Liver (tissue), 9 donors: ENCODE measurements around the gene SQOR. TPM values are rescaled to one million over a fixed set of nuclear protein-coding genes. Genes with fewer than 3 reads are reported as not detected.

Source experiments
- DNase-seq: peaks from one replicate; pipeline ENCODE4 v3.0.0-alpha.2; 2017; ENCODE audit warnings: low spot score
- H3K27ac ChIP-seq, 2 donors: one replicate each; pipeline ENCODE4 v1.7.0; 2013; ENCODE audit warnings: inconsistent platforms in 2 of 2, low read length in 2 of 2, control low read depth in 1 of 2, low read depth in 1 of 2, mild to moderate bottlenecking in 1 of 2
- H3K27me3 ChIP-seq, 4 donors: one replicate each; pipeline versions ENCODE4 v1.6.1 to v1.7.0; 2013; ENCODE audit warnings: low read length in 3 of 4, inconsistent platforms in 1 of 4, mild to moderate bottlenecking in 1 of 4, moderate library complexity in 1 of 4; ENCODE audit not compliant: control insufficient read depth in 4 of 4, insufficient read depth in 4 of 4
- H3K36me3 ChIP-seq, 4 donors: one replicate each; pipeline versions ENCODE4 v1.6.1 to v1.7.0; 2013; ENCODE audit warnings: low read length in 3 of 4, mild to moderate bottlenecking in 3 of 4, low read depth in 1 of 4, moderate library complexity in 1 of 4; ENCODE audit not compliant: control insufficient read depth in 4 of 4, insufficient read depth in 3 of 4
- H3K4me1 ChIP-seq, 4 donors: one replicate each; pipeline versions ENCODE4 v1.6.1 to v1.7.0; 2013; ENCODE audit warnings: low read length in 3 of 4, mild to moderate bottlenecking in 3 of 4, moderate library complexity in 1 of 4; ENCODE audit not compliant: control insufficient read depth in 4 of 4, insufficient read depth in 4 of 4
- H3K4me3 ChIP-seq, 3 donors: one replicate each; pipeline versions ENCODE4 v1.6.1 to v1.7.0; 2013; ENCODE audit warnings: low read length in 3 of 3, control low read depth in 1 of 3, low read depth in 1 of 3, mild to moderate bottlenecking in 1 of 3
- H3K9ac ChIP-seq, 2 donors: one replicate each; pipeline ENCODE4 v1.7.0; 2013; ENCODE audit warnings: low read length in 2 of 2, mild to moderate bottlenecking in 2 of 2, moderate library complexity in 2 of 2, control low read depth in 1 of 2, low read depth in 1 of 2
- H3K9me3 ChIP-seq, 4 donors: one replicate each; pipeline versions ENCODE4 v1.6.1 to v1.7.0; 2013; ENCODE audit warnings: low read length in 3 of 4; ENCODE audit not compliant: control insufficient read depth in 4 of 4
- EGR1 ChIP-seq, 2 donors: IDR thresholded peaks; 2 replicates each; pipeline ENCODE4 v1.6.1; 2016 to 2018; ENCODE audit warnings: antibody characterized with exemption in 2 of 2, low read depth in 2 of 2
- FOXA2 ChIP-seq: IDR thresholded peaks from 2 replicates; pipeline ENCODE4 v1.6.1; 2016; ENCODE audit warnings: antibody characterized with exemption
- GABPA ChIP-seq, 2 donors: IDR thresholded peaks in 1 of 2; conservative IDR thresholded peaks in 1 of 2; 2 replicates each; pipeline ENCODE4 v1.6.1; 2016; ENCODE audit warnings: antibody characterized with exemption in 2 of 2, mild to moderate bottlenecking in 1 of 2, moderate library complexity in 1 of 2
- HNF4A ChIP-seq, 2 donors: conservative IDR thresholded peaks; 2 replicates each; pipeline ENCODE4 v1.6.1; 2016; ENCODE audit warnings: antibody characterized with exemption in 2 of 2, mild to moderate bottlenecking in 2 of 2
- HNF4G ChIP-seq: IDR thresholded peaks from 2 replicates; pipeline ENCODE4 v1.6.1; 2016; ENCODE audit warnings: antibody characterized with exemption
- JUND ChIP-seq, 2 donors: IDR thresholded peaks; 2 replicates each; pipeline ENCODE4 v1.6.1; 2016; ENCODE audit warnings: antibody characterized with exemption in 2 of 2
- NR2F2 ChIP-seq: IDR thresholded peaks from 2 replicates; pipeline ENCODE4 v1.6.1; 2016; ENCODE audit warnings: antibody characterized with exemption
- RAD21 ChIP-seq, 2 donors: IDR thresholded peaks; 2 replicates each; pipeline ENCODE4 v1.6.1; 2016; ENCODE audit warnings: antibody characterized with exemption in 2 of 2, mild to moderate bottlenecking in 2 of 2
- SP1 ChIP-seq: IDR thresholded peaks from 2 replicates; pipeline ENCODE4 v1.6.1; 2018; ENCODE audit warnings: antibody characterized with exemption, mild to moderate bottlenecking
- TAF1 ChIP-seq: conservative IDR thresholded peaks from 2 replicates; pipeline ENCODE4 v1.6.1; 2016; ENCODE audit warnings: antibody characterized with exemption, mild to moderate bottlenecking
- YY1 ChIP-seq: IDR thresholded peaks from 2 replicates; pipeline ENCODE4 v1.6.1; 2016; ENCODE audit warnings: antibody characterized with exemption, mild to moderate bottlenecking
- WGBS: extraction: QIAGEN DNeasy Blood & Tissue Kit; methylation state at CpG from one replicate; pipeline ENCODE4 v1.1.7; 2013; 5-methylcytosine and 5-hydroxymethylcytosine counted together
- polyA plus RNA-seq, 2 donors: library from polyadenylated mRNA; stranded (reverse) in 1 of 2; unstranded in 1 of 2; fragments of 200-250 nt in 1 of 2; fragments of >200 nt in 1 of 2; fragmentation: Nextera tagmentation in 1 of 2; extraction: Ambion mirVana in 1 of 2; gene quantifications; one replicate each; pipeline versions ENCODE4 v1.2.1 to v1.2.3, GENCODE V29; 2013 to 2015
- total RNA-seq, 2 donors: library from RNA; depleted of rRNA; stranded (reverse); fragments of >200 nt; gene quantifications; one replicate each; pipeline ENCODE4 v1.2.3, GENCODE V29; 2014
- TF ChIP-seq, protein P1 (sequence below): IDR thresholded peaks from 2 replicates; pipeline ENCODE4 v1.6.1; 2016; ENCODE audit warnings: antibody characterized with exemption
- TF ChIP-seq, protein P2 (sequence below): IDR thresholded peaks from 2 replicates; pipeline ENCODE4 v1.6.1; 2016; ENCODE audit warnings: antibody characterized with exemption, mild to moderate bottlenecking
- TF ChIP-seq, protein P3 (sequence below): fragments of 150-350 bp; IDR thresholded peaks from 2 replicates; pipeline ENCODE4 v1.5.1; 2017; ENCODE audit warnings: improper control_type of control experiment, low read depth, low read length; ENCODE audit not compliant: missing input control
- TF ChIP-seq, protein P4 (sequence below): IDR thresholded peaks from 2 replicates; pipeline ENCODE4 v1.6.1; 2016; ENCODE audit warnings: antibody characterized with exemption
- TF ChIP-seq, protein P5 (sequence below): IDR thresholded peaks from 2 replicates; pipeline ENCODE4 v1.6.1; 2016; ENCODE audit warnings: antibody characterized with exemption
- donor health status: healthy.
- donor health status: healthy.
- donor health status: healthy.
- donor health status: healthy.
- donor health status: healthy.

SQOR gene
- total and polyA plus RNA-seq, 4 donors: 29.6 to 41.7 (median 35.1) TPM

DNA sequence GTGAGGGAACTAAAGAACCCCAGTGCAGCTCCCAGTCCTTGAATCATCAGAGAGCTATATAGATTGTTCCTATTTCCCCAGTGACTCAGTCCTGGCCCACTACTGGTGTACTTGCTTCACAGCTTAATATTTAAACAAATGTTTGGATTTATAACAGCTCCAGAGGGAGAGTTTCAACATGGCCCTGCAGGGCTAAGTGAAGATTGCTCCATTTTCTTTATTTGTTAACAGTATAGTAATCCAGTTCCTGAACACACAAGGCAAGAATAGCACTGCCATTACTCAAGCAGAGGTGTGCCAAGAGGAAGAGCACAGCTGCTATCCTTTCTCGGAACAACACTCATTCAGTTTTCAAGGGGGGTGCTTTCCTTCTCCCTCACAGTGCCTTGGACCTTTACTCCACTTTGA is 6.5 kb downstream of the SQOR start (continued):
- TF ChIP-seq, protein P1, sequence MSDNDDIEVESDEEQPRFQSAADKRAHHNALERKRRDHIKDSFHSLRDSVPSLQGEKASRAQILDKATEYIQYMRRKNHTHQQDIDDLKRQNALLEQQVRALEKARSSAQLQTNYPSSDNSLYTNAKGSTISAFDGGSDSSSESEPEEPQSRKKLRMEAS: peak; percentile 88
- TF ChIP-seq GABPA (IDR thresholded peaks at IDR 0.05 in 1 of 2, conservative IDR thresholded peaks at IDR 0.05 in 1 of 2): peak in 1 of 2 donors; percentile 72
- peak; percentile 69 to 82 for TF ChIP-seq HNF4A (conservative IDR thresholded peaks at IDR 0.05)
- TF ChIP-seq FOXA2: peak; percentile 67
- peak in 1 of 2 donors; percentile 81 for TF ChIP-seq EGR1 (IDR thresholded peaks at IDR 0.05; ENCODE audit: low read depth in 2 of 2)
- peak; percentile 29 to 50 for TF ChIP-seq RAD21 (IDR thresholded peaks at IDR 0.05)
- TF ChIP-seq TAF1: no peak
- TF ChIP-seq HNF4G: no peak
- TF ChIP-seq JUND (IDR thresholded peaks at IDR 0.05): peak; percentile 82 to 96
- TF ChIP-seq, protein P2, sequence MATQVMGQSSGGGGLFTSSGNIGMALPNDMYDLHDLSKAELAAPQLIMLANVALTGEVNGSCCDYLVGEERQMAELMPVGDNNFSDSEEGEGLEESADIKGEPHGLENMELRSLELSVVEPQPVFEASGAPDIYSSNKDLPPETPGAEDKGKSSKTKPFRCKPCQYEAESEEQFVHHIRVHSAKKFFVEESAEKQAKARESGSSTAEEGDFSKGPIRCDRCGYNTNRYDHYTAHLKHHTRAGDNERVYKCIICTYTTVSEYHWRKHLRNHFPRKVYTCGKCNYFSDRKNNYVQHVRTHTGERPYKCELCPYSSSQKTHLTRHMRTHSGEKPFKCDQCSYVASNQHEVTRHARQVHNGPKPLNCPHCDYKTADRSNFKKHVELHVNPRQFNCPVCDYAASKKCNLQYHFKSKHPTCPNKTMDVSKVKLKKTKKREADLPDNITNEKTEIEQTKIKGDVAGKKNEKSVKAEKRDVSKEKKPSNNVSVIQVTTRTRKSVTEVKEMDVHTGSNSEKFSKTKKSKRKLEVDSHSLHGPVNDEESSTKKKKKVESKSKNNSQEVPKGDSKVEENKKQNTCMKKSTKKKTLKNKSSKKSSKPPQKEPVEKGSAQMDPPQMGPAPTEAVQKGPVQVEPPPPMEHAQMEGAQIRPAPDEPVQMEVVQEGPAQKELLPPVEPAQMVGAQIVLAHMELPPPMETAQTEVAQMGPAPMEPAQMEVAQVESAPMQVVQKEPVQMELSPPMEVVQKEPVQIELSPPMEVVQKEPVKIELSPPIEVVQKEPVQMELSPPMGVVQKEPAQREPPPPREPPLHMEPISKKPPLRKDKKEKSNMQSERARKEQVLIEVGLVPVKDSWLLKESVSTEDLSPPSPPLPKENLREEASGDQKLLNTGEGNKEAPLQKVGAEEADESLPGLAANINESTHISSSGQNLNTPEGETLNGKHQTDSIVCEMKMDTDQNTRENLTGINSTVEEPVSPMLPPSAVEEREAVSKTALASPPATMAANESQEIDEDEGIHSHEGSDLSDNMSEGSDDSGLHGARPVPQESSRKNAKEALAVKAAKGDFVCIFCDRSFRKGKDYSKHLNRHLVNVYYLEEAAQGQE: peak; percentile 68
- TF ChIP-seq SP1: peak; percentile 73

DNA sequence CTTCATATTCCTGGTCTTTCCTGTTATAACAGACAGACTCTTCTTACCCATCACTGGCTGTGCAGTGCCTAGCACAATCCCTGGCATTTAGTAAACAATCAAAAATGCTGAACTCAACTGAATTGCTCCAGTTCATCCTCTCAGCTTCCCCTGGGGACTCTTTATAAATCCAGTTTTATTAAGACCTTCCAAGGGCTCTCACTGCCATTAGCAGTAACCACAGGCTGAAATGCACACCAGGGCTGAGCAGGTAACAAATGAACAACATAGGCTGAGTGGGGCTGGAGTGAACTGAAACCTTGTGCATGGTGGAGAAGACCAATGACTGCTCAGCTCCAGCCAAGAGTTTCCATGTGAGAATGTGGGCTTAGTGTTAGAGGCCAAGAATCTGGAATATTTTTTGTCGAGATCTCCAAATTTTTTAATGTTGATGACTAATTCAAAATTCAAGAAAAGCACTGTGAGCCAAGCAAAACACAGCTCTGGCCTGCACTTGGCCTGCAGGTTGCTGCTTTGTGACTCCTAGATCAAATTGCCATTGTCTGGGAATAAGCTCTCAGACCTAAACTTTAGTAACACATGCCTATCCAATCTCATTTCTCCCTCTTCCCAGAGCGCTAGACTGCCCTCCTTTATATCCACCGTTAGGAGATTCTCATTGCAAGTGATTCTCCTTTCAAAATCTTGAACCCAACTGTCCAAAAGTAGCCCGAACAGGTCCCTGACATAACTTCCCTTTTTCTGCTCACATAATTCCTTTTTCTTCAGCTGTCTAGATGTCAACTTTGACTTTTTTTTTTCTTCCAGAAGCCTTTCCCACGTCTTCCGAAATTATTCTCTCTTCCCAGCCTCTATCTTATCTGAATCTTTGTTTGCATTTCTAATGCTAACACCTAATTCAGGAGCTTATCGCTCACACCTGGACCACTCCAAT is 7.4 kb downstream of the SQOR start:
- no peak for TF ChIP-seq HNF4A (conservative IDR thresholded peaks at IDR 0.05)
- no peak for TF ChIP-seq EGR1 (IDR thresholded peaks at IDR 0.05; ENCODE audit: low read depth in 2 of 2)
- TF ChIP-seq, protein P3, sequence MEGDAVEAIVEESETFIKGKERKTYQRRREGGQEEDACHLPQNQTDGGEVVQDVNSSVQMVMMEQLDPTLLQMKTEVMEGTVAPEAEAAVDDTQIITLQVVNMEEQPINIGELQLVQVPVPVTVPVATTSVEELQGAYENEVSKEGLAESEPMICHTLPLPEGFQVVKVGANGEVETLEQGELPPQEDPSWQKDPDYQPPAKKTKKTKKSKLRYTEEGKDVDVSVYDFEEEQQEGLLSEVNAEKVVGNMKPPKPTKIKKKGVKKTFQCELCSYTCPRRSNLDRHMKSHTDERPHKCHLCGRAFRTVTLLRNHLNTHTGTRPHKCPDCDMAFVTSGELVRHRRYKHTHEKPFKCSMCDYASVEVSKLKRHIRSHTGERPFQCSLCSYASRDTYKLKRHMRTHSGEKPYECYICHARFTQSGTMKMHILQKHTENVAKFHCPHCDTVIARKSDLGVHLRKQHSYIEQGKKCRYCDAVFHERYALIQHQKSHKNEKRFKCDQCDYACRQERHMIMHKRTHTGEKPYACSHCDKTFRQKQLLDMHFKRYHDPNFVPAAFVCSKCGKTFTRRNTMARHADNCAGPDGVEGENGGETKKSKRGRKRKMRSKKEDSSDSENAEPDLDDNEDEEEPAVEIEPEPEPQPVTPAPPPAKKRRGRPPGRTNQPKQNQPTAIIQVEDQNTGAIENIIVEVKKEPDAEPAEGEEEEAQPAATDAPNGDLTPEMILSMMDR: no peak
- DNase-seq: no peak
- no peaks in the 10 kb centered on the region for H3K36me3 ChIP-seq
- H3K27ac ChIP-seq: peak overlapping the region; percentile 74 to 96
- H3K27me3 ChIP-seq: no peaks in the 10 kb centered on the region
- H3K9ac ChIP-seq: no peak overlapping the region
- peaks cover 9 to 41% (median 17%) of the 10 kb centered on the region in 4 donors for H3K4me1 ChIP-seq
- no peak overlapping the region for H3K4me3 ChIP-seq
- WGBS: 57% methylated on average over 7 of the region's 7 CpGs
- H3K9me3 ChIP-seq: no peaks in the 10 kb centered on the region

DNA sequence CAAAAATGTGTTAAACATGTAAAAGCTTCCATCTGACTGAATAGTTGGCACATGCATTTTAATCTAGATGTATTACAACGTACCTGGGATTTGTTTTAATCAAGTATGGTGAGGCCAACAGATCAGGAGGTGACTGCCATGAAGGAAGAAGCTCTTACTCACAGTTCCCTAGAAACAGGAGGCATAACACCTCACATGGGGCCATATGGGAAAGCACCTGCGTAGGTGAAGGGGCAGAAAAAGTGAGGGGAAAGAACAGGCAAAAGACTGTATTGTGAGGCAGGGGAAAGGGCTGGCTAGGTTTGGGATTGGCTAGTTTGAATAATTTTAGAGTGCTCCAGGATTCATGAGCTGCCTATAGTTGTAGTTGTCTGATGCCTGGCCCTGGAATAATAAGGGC is 9.6 kb downstream of the SQOR start:
- Histone ChIP-seq H3K4me3 (no peak overlapping the region), H3K9ac (no peak overlapping the region), H3K36me3 (no peaks in the 10 kb centered on the region), H3K27me3 (no peaks in the 10 kb centered on the region), H3K4me1 (peaks cover 9 to 48% (median 27%) of the 10 kb centered on the region in 4 donors), H3K9me3 (no peaks in the 10 kb centered on the region), H3K27ac (no peak overlapping the region)
- DNase-seq: no peak
- 88% methylated on average over 2 of the region's 2 CpGs for WGBS
- TF ChIP-seq NR2F2: no peak
- TF ChIP-seq, protein P4, sequence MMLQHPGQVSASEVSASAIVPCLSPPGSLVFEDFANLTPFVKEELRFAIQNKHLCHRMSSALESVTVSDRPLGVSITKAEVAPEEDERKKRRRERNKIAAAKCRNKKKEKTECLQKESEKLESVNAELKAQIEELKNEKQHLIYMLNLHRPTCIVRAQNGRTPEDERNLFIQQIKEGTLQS: no peak
- no peak for TF ChIP-seq JUND (IDR thresholded peaks at IDR 0.05)
- TF ChIP-seq, protein P5, sequence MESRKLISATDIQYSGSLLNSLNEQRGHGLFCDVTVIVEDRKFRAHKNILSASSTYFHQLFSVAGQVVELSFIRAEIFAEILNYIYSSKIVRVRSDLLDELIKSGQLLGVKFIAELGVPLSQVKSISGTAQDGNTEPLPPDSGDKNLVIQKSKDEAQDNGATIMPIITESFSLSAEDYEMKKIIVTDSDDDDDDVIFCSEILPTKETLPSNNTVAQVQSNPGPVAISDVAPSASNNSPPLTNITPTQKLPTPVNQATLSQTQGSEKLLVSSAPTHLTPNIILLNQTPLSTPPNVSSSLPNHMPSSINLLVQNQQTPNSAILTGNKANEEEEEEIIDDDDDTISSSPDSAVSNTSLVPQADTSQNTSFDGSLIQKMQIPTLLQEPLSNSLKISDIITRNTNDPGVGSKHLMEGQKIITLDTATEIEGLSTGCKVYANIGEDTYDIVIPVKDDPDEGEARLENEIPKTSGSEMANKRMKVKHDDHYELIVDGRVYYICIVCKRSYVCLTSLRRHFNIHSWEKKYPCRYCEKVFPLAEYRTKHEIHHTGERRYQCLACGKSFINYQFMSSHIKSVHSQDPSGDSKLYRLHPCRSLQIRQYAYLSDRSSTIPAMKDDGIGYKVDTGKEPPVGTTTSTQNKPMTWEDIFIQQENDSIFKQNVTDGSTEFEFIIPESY: no peak
- TF ChIP-seq RAD21 (IDR thresholded peaks at IDR 0.05): no peak
- TF ChIP-seq, protein P2: no peak
- no peak for TF ChIP-seq YY1
- no peak for TF ChIP-seq EGR1 (IDR thresholded peaks at IDR 0.05; ENCODE audit: low read depth in 2 of 2)
- TF ChIP-seq, protein P1: no peak
